Lower lobe of right lung (tissue), 2 donors: ENCODE measurements around the gene RNF130. TPM values are rescaled to one million over a fixed set of nuclear protein-coding genes. Genes with fewer than 3 reads are reported as not detected.

Experiments used
- ATAC-seq, 2 donors: fragments of 200-7000 bp; cut with Tn5 transposase; one replicate each; pipeline ENCODE4 v1.9.1; 2020 to 2022; ENCODE audit warnings: mild to moderate bottlenecking in 2 of 2, moderate library complexity in 2 of 2
- DNase-seq: peaks from one replicate; pipeline ENCODE4 v3.0.0-alpha.2; 2020
- H3K27ac ChIP-seq: fragments of 200-600 bp; one replicate; pipeline ENCODE4 v1.8.0; 2022
- H3K27me3 ChIP-seq: fragments of 200-600 bp; one replicate; pipeline ENCODE4 v1.8.0; 2022; ENCODE audit warnings: low read depth
- H3K36me3 ChIP-seq: fragments of 200-600 bp; one replicate; pipeline ENCODE4 v1.8.0; 2022; ENCODE audit warnings: mild to moderate bottlenecking
- H3K4me1 ChIP-seq: fragments of 200-600 bp; one replicate; pipeline ENCODE4 v1.8.0; 2022
- H3K4me3 ChIP-seq: fragments of 200-600 bp; one replicate; pipeline ENCODE4 v1.8.0; 2022; ENCODE audit warnings: mild to moderate bottlenecking
- H3K9me3 ChIP-seq: fragments of 200-600 bp; one replicate; pipeline ENCODE4 v1.8.0; 2022
- intact Hi-C: fragments of 100-400 bp; cut with DNase I; formaldehyde crosslinking; loops from one replicate; pipeline ENCODE4 v1.11.0; 2022
- total RNA-seq: library from RNA; stranded (reverse); fragmentation: NEBNext Ultra II Directional; extraction: Animal tissue kit (Norgen Biotek cat#: 25700); gene quantifications from one replicate; pipeline ENCODE4 v1.2.1, GENCODE V29; 2021
- TF ChIP-seq, protein P1 (sequence below): fragments of 200-600 bp; IDR thresholded peaks from one replicate; pipeline ENCODE4 v1.8.0; 2022; ENCODE audit warnings: antibody characterized with exemption, mild to moderate bottlenecking
- donor health status: DM: no; HTN: yes; CAD: no; lungs with severe emphysema.

RNF130 gene
- total RNA-seq, 1 donor from 2014 or later: 139 TPM

DNA sequence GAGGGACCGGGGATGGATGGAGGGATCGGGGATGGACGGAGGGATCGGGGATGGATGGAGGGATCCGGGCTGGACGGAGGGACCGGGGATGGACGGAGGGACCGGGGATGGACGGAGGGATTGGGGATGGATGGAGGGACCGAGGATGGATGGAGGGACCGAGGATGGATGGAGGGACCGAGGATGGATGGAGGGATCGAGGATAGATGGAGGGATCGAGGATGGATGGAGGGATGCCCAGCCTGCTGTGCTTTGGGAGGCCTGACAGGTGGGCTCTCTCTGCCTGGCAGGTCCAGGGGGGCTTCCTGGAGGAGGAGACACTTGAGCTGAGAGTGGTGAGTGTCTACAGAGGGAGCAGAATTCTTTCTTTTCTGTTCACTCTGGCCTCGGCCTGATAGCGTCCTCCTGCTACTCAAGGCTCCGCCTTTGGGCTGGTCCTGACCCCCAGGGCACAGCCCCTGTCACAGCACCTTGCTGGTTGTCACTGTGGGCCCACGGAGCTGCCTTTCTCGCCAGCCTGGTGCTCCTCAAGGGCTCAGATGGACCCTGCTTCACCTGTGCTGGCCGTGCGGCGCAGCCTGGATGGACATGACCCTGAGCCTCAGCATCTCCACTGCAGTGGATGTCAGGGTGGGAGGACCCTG, 42.2 kb upstream of the RNF130 start:
- TF ChIP-seq, protein P1, sequence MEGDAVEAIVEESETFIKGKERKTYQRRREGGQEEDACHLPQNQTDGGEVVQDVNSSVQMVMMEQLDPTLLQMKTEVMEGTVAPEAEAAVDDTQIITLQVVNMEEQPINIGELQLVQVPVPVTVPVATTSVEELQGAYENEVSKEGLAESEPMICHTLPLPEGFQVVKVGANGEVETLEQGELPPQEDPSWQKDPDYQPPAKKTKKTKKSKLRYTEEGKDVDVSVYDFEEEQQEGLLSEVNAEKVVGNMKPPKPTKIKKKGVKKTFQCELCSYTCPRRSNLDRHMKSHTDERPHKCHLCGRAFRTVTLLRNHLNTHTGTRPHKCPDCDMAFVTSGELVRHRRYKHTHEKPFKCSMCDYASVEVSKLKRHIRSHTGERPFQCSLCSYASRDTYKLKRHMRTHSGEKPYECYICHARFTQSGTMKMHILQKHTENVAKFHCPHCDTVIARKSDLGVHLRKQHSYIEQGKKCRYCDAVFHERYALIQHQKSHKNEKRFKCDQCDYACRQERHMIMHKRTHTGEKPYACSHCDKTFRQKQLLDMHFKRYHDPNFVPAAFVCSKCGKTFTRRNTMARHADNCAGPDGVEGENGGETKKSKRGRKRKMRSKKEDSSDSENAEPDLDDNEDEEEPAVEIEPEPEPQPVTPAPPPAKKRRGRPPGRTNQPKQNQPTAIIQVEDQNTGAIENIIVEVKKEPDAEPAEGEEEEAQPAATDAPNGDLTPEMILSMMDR: no peak
- no peak for ATAC-seq
- DNase-seq: no peak
- intact Hi-C loops: no loop called here
- peaks cover 5% of the 10 kb centered on the region for H3K27me3 ChIP-seq
- no peak overlapping the region for H3K27ac ChIP-seq
- H3K4me3 ChIP-seq: no peak overlapping the region
- no peaks in the 10 kb centered on the region for H3K36me3 ChIP-seq
- no peaks in the 10 kb centered on the region for H3K9me3 ChIP-seq
- no peaks in the 10 kb centered on the region for H3K4me1 ChIP-seq

DNA sequence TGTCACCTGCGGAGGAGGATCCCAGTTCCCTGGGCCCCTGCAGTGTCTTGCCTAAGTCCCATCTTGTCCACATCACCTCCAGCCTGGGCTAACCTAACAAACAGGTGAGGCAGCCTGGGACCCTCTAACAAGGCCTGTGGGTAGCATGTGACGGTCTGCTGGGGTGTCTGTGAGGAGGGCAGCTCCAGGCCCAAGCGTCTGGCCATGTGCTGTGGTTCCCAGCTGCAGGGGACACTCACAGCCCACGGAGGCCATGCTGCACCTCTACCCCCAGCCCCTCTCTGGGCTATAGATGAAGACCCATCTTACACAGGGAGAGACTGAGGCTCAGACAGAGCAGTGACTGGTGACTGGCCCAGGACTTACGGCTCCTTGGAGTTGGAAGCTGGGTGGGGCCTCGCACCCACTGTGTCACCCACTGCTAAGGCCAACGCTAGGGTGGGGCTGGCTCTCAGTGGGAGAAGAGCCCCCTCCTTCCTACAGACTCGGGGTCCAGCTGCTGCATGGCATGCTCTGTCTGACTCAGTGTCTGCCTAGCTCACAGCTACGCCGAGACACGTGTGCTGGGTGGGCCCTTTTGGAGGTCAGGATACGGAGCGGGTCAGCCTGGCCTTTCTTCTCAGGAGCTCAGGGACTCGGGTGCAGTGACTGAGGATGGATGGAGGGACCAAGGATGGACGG, 40.8 kb upstream of the RNF130 start:
- H3K27ac ChIP-seq: no peak overlapping the region
- intact Hi-C loops: no loop called here
- ATAC-seq (no peak), DNase-seq (no peak)
- peaks cover 8% of the 10 kb centered on the region for H3K9me3 ChIP-seq
- H3K36me3 ChIP-seq: no peaks in the 10 kb centered on the region
- H3K4me3 ChIP-seq: no peak overlapping the region
- TF ChIP-seq, protein P1: no peak
- no peaks in the 10 kb centered on the region for H3K4me1 ChIP-seq
- H3K27me3 ChIP-seq: no peaks in the 10 kb centered on the region

DNA sequence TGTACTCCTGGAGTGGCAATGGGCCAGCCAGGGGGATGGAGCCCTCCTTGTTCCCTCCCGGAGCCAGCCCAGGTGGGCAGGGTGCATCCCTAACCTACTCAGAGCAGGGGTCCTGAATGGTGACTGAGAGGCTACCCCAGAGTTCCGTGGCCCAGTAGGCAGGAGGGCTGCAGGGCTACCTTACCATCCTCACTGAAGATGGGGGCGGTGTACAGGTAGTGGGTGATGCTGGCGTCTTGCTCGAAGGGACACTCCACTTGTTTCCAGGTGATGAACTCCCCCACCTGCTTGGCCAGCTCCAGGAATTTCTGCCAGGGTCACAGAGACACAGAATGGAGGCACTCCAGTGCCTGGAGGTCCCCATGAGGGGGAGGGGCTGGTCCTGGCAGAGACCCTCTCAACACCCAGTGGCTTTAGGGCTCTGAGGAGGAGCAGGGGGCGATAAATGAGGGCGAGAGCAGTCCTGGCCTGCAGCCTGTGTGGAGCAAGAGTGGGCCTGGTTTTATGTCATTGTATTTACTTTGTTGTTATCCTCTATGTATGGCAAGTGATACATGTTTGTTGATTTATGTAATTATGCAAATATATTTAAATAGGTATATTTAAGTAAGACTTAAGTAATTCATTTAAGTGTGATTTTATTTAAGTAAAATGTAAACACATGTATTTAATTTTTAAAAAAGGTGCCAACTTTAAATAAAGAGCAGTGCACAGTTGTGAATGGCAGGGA, 39.9 kb upstream of the RNF130 start:
- ATAC-seq: peak; percentile 13 to 16
- H3K27me3 ChIP-seq: no peaks in the 10 kb centered on the region
- H3K36me3 ChIP-seq: no peaks in the 10 kb centered on the region
- H3K4me1 ChIP-seq: no peaks in the 10 kb centered on the region
- TF ChIP-seq, protein P1: no peak
- peaks cover 17% of the 10 kb centered on the region for H3K9me3 ChIP-seq
- no peak overlapping the region for H3K27ac ChIP-seq
- intact Hi-C loops: no loop called here
- H3K4me3 ChIP-seq: no peak overlapping the region
- DNase-seq: no peak

DNA sequence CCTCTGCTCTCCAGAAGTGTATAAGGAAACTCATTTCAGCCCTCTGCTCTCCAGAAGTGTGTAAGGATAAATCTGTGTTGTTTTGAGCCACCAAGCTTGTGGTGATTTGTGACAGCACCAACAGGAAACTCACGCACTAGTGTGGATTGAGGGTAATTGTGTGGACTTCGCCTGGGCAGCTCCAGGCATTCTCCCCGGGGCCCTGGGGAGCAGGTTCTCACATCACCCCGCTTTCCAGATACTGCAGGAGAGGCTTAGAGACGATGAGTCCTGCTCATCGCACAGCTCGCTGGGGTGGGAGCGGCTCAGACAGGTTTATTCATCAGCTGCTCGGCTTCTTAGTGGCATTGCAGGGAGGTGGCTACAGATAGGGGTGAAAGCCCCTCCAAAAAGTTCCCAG, 38.4 kb upstream of the RNF130 start:
- H3K4me1 ChIP-seq: no peaks in the 10 kb centered on the region
- no peak for ATAC-seq
- TF ChIP-seq, protein P1: no peak
- H3K27ac ChIP-seq: no peak overlapping the region
- no peak overlapping the region for H3K4me3 ChIP-seq
- intact Hi-C loops: no loop called here
- no peaks in the 10 kb centered on the region for H3K36me3 ChIP-seq
- H3K9me3 ChIP-seq: peaks cover 20% of the 10 kb centered on the region
- H3K27me3 ChIP-seq: no peaks in the 10 kb centered on the region
- no peak for DNase-seq

DNA sequence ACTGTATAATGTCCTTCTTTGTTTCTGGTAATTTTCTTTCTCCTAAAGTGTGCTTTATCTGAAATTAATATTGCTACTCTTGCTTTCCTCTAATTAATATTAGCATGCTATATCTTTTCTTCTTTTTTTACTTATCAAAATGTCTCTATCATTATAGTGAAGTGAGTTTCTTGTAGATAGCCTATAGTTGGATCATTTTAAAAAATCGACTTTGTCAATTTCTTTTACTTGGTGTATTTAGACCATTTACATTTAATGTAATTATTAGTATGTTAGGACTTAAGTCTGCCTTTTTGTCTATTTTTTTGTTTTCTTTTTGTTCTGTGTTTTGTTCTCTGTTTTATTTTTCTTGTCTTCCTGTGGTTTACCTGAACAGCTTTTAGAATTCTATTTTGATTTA, 35.4 kb upstream of the RNF130 start:
- Histone ChIP-seq H3K4me1 (no peaks in the 10 kb centered on the region), H3K27me3 (no peaks in the 10 kb centered on the region), H3K9me3 (peaks cover 20% of the 10 kb centered on the region), H3K4me3 (no peak overlapping the region), H3K27ac (no peak overlapping the region), H3K36me3 (no peaks in the 10 kb centered on the region)
- DNase-seq (no peak), ATAC-seq (no peak)
- intact Hi-C loops: no loop called here
- TF ChIP-seq, protein P1: no peak
